Fibroblast of lung (primary cell): ENCODE results near the gene ANKH. TPM values are rescaled to one million over a fixed set of nuclear protein-coding genes. Genes with fewer than 3 reads are reported as not detected.

Source experiments
- DNase-seq, 2 donors: peaks; one replicate each; pipeline versions ENCODE4 v3.0.0 to v3.0.0-alpha.2; 2010; ENCODE audit warnings: low read depth in 2 of 2
- H2AFZ ChIP-seq: 2 replicates; pipeline ENCODE4 v1.5.1; 2012; ENCODE audit warnings: low read length, control low read depth, inconsistent platforms
- H3K27ac ChIP-seq: 2 replicates; pipeline ENCODE4 v1.5.1; 2011; ENCODE audit warnings: low read length, control low read depth; ENCODE audit not compliant: insufficient read depth
- H3K27me3 ChIP-seq: 2 replicates; pipeline ENCODE4 v1.5.1; 2011; ENCODE audit warnings: mild to moderate bottlenecking, low read length; ENCODE audit not compliant: control insufficient read depth, insufficient read depth
- H3K36me3 ChIP-seq: 2 replicates; pipeline ENCODE4 v1.5.1; 2011; ENCODE audit warnings: low read length; ENCODE audit not compliant: control insufficient read depth, insufficient read depth
- H3K4me1 ChIP-seq: 2 replicates; pipeline ENCODE4 v1.5.1; 2011; ENCODE audit warnings: low read length; ENCODE audit not compliant: control insufficient read depth, insufficient read depth; ENCODE audit errors: extremely low read depth
- H3K4me2 ChIP-seq: 2 replicates; pipeline ENCODE4 v1.5.1; 2011; ENCODE audit warnings: low read length, control low read depth; ENCODE audit not compliant: insufficient read depth; ENCODE audit errors: extremely low read depth
- H3K4me3 ChIP-seq, 4 experiments: fragments of 200-600 bp in 1 of 4; sonication (generic) in 1 of 4; replicated peaks in 1 of 4; 2 replicates each; pipeline ENCODE4 v1.5.1; 2011 to 2016; ENCODE audit warnings: low read length in 4 of 4, low read depth in 3 of 4, mild to moderate bottlenecking in 3 of 4, control low read depth in 2 of 4, inconsistent platforms in 1 of 4, mixed read lengths in 1 of 4; ENCODE audit not compliant: insufficient read depth in 1 of 4; ENCODE audit errors: control extremely low read depth in 1 of 4
- H3K79me2 ChIP-seq: 2 replicates; pipeline ENCODE4 v1.5.1; 2012; ENCODE audit warnings: mild to moderate bottlenecking, low read length, inconsistent platforms; ENCODE audit not compliant: control insufficient read depth, insufficient read depth
- H3K9ac ChIP-seq: 2 replicates; pipeline ENCODE4 v1.5.1; 2011; ENCODE audit warnings: mild to moderate bottlenecking, low read length, control low read depth; ENCODE audit not compliant: insufficient read depth
- H3K9me3 ChIP-seq: 2 replicates; pipeline ENCODE4 v1.5.1; 2012; ENCODE audit warnings: low read depth, low read length; ENCODE audit not compliant: control insufficient read depth, insufficient read depth
- H4K20me1 ChIP-seq: 2 replicates; pipeline ENCODE4 v1.5.1; 2011; ENCODE audit warnings: low read length; ENCODE audit not compliant: control insufficient read depth, insufficient read depth; ENCODE audit errors: extremely low read depth
- EZH2 ChIP-seq: IDR thresholded peaks from 2 replicates; pipeline ENCODE4 v1.5.1; 2012; ENCODE audit warnings: low read length, control low read depth, mild to moderate bottlenecking; ENCODE audit errors: missing control alignments
- polyA plus RNA-seq, 2 donors: library from polyadenylated mRNA; depleted of rRNA in 1 of 2; stranded (reverse) in 1 of 2; unstranded in 1 of 2; fragments of >200 nt; gene quantifications; 2 replicates each; pipeline ENCODE4 v1.2.1, GENCODE V29; 2011 to 2012; ENCODE audit warnings: missing spikeins in 1 of 2
- total RNA-seq: library from RNA; depleted of rRNA; stranded (reverse); fragments of >200 nt; gene quantifications from 2 replicates; pipeline ENCODE4 v1.2.1, GENCODE V29; 2014
- TF ChIP-seq, protein P1 (sequence below), 2 donors: IDR thresholded peaks in 1 of 2; conservative IDR thresholded peaks in 1 of 2; 1 replicate in 1 of 2; 2 replicates in 1 of 2; pipeline ENCODE4 v1.5.1; 2011 to 2012; ENCODE audit warnings: low read length in 2 of 2, control low read depth in 1 of 2, inconsistent platforms in 1 of 2, low read depth in 1 of 2, mild to moderate bottlenecking in 1 of 2

ANKH gene
- total and polyA plus RNA-seq, 2 donors (not counting 1 experiment from before 2014, with no cell fraction given), result 5.8 to 10.9 TPM

GRCh38 chr5:14662721-14663260 is 208.8 kb downstream of the ANKH start:
- Histone ChIP-seq H3K27me3 (no peaks in the 10 kb centered on the region), H3K9me3 (no peaks in the 10 kb centered on the region), H4K20me1 (no peaks in the 10 kb centered on the region), H3K9ac (no peak overlapping the region), H2AFZ (no peak overlapping the region), H3K4me3 (no peak overlapping the region), H3K36me3 (no peaks in the 10 kb centered on the region), H3K4me1 (peaks cover 12% of the 10 kb centered on the region), H3K79me2 (peaks cover 39% of the 10 kb centered on the region), H3K27ac (no peak overlapping the region), H3K4me2 (peak overlapping the region; percentile 46)
- TF ChIP-seq, protein P1, sequence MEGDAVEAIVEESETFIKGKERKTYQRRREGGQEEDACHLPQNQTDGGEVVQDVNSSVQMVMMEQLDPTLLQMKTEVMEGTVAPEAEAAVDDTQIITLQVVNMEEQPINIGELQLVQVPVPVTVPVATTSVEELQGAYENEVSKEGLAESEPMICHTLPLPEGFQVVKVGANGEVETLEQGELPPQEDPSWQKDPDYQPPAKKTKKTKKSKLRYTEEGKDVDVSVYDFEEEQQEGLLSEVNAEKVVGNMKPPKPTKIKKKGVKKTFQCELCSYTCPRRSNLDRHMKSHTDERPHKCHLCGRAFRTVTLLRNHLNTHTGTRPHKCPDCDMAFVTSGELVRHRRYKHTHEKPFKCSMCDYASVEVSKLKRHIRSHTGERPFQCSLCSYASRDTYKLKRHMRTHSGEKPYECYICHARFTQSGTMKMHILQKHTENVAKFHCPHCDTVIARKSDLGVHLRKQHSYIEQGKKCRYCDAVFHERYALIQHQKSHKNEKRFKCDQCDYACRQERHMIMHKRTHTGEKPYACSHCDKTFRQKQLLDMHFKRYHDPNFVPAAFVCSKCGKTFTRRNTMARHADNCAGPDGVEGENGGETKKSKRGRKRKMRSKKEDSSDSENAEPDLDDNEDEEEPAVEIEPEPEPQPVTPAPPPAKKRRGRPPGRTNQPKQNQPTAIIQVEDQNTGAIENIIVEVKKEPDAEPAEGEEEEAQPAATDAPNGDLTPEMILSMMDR (conservative IDR thresholded peaks at IDR 0.05 in 1 of 2, IDR thresholded peaks at IDR 0.05 in 1 of 2; ENCODE audit: low read depth in 1 of 2, low read length in 2 of 2), result no peak
- no peak for TF ChIP-seq EZH2
- no peak for DNase-seq

DNA sequence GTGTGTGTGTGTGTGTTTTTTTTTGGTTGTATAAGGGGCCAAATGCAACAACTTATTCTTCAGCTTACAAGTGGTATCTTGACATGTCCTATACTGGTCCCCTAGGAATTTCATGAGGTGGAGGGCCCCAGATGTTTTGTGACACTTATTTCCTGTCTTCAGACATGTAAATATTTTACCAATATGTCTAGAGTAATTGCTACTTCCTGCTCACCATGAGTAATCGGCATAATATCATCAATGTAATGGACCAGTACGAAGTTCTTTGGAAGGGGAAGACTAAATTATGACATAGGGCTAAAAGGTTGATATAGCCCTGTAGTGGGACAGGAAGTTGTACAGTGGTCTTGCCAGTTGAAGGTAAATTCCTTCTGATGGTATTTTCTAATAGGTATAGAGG is 210.7 kb downstream of the ANKH start:
- Histone ChIP-seq H3K27me3 (no peaks in the 10 kb centered on the region), H3K36me3 (no peaks in the 10 kb centered on the region), H3K4me2 (no peak overlapping the region), H3K9me3 (no peaks in the 10 kb centered on the region), H4K20me1 (no peaks in the 10 kb centered on the region), H3K4me1 (peaks cover 12% of the 10 kb centered on the region), H3K27ac (no peak overlapping the region), H3K4me3 (no peak overlapping the region), H3K79me2 (peaks cover 19% of the 10 kb centered on the region), H2AFZ (no peak overlapping the region), H3K9ac (no peak overlapping the region)
- TF ChIP-seq, protein P1 (conservative IDR thresholded peaks at IDR 0.05 in 1 of 2, IDR thresholded peaks at IDR 0.05 in 1 of 2; ENCODE audit: low read depth in 1 of 2, low read length in 2 of 2), result no peak
- no peak for TF ChIP-seq EZH2
- no peak for DNase-seq

DNA sequence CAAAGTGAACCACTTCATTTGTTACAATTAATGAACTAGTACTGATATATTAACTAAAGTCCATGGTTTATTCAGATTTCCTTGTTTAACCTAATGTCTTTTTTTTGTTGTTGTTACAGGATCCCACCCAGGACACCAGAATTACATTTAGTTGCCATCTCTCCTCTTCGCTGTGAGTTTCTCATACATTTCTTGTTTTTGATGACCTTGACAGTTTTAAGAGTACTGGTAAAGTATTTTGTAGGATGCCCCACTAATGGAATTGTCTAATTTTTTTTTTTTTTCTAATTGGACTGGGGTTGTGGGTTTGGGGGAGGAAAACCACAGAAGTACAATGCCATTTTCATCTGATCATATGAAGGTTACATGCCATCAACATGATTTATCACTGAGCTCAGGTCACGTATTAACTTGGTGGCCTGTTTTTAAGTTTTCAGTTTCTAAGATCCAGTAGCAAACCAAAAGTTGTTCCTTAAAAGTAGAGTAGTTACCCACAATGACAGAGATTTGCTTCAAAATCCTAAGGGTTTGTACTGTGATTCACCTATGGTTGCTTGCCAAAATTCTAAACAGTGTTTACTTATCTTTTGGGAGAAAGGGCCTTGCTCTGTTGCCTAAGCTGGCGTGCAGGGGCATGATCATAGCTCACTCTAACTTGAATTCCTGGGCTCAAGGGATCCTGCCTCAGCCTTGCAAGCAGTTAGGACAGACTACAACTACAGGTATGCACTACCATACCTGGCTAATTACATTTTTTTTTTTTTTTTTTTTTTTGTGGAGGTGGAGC is 211.6 kb downstream of the ANKH start:
- Histone ChIP-seq H3K36me3 (no peaks in the 10 kb centered on the region), H3K9ac (no peak overlapping the region), H3K9me3 (no peaks in the 10 kb centered on the region), H3K27ac (no peak overlapping the region), H3K4me3 (no peak overlapping the region), H3K79me2 (peaks cover 11% of the 10 kb centered on the region), H4K20me1 (no peaks in the 10 kb centered on the region), H3K4me2 (peak overlapping the region; percentile 45), H2AFZ (no peak overlapping the region), H3K27me3 (no peaks in the 10 kb centered on the region), H3K4me1 (peaks cover 12% of the 10 kb centered on the region)
- TF ChIP-seq, protein P1 (conservative IDR thresholded peaks at IDR 0.05 in 1 of 2, IDR thresholded peaks at IDR 0.05 in 1 of 2; ENCODE audit: low read depth in 1 of 2, low read length in 2 of 2), result no peak
- TF ChIP-seq EZH2, result no peak
- peak; percentile 76 to 84 for DNase-seq
